M059J (cell line): Measurements from ENCODE around the gene ATAD3C. TPM values are rescaled to one million over a fixed set of nuclear protein-coding genes. Genes with fewer than 3 reads are reported as not detected.
"Not testable (repeated sequence)": the region's sequence is repeated elsewhere in the genome, so short reads cannot be mapped to it uniquely, and the experiment has no call there.

Source experiments
- DNase-seq: peaks from one replicate; pipeline ENCODE4 v3.0.0-alpha.2; 2012; ENCODE audit warnings: low read depth
- total RNA-seq: library from RNA; depleted of rRNA; stranded (reverse); fragments of >200 nt; shearing (Covaris generic); gene quantifications from 2 replicates; pipeline ENCODE4 v1.2.3, GENCODE V29; 2014; rRNA removed

Gene ATAD3C, protein sequence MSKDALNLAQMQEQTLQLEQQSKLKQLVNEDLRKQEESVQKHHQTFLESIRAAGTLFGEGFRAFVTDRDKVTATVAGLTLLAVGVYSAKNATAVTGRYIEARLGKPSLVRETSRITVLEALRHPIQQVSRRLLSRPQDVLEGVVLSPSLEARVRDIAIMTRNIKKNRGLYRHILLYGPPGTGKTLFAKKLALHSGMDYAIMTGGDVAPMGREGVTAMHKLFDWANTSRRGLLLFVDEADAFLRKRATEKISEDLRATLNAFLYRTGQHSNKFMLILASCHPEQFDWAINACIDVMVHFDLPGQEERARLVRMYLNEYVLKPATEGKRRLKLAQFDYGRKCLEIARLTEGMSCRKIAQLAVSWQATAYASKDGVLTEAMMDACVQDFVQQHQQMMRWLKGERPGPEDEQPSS
- total RNA-seq = not detected in 2 replicates

DNA sequence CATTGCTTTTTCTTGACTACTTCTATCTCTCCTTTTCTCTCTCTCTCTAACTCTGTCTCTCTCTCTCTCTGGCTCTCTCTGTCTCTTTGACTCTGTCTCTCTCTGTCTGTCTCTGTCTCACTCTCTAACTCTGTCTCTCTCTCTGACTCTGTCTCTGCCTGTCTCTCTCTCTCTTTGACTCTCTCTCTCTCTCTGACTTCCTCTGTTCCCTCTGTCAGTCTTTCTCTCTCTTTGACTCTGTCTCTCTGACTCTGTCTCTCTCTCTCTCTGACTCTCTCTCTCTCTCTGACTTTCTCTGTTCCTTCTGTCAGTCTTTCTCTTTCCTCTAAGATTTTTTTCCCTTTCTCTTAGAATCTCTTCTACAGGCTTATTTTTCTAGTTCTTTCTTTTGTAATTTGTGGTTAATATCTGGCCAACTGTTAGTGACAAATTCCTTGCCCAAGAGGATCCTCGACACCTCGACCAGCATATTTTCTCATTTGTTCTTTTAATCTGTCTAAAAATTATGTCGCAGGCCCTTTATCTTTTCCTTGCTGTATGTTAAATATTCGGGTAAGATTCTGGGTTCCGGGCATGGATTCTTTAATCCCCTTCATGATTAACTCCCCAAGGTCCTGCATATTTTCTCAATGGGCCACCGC is at the start of gene ATAD3C:
Gene ATAD3C (plus strand): TSS at position 591 of the 641 bp plus-strand sequence. CDS start 995 bp downstream, outside the sequence.
- DNase-seq = no peak

DNA sequence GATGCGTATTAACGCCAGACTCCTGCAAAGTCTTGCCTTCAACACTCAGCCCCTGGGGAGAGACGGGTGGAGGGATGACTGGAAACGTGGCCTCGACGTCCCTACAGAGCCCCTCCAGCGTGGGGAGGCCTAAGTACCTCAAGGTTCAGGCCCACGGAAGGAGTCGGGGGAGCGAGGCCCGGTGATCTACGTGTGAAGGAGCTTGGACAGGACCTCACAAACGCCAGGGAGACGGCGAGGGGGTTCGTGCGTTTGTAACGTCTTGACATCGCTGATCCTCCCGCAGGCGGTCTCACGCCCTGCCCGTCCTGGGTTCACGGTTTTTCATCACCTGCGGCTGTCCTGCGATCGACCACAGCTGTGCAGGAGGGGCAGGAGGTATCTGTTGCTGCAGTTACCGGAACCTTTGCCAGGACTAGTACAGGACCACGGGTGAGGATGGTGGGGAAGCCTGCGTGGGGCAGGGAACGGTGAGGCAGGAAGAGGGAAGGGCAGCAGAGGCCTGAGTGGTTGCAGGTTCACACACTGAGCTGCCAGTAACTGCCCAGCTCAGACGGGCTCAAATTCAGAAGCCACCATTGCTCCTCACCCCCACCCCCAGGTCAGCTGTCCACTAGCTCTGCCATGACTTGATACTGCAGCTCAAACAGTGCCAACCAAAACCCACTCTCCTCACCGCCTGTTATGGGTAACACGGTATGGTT is 49.5 kb upstream of the ATAD3C start:
- DNase-seq = peak; percentile 33

DNA sequence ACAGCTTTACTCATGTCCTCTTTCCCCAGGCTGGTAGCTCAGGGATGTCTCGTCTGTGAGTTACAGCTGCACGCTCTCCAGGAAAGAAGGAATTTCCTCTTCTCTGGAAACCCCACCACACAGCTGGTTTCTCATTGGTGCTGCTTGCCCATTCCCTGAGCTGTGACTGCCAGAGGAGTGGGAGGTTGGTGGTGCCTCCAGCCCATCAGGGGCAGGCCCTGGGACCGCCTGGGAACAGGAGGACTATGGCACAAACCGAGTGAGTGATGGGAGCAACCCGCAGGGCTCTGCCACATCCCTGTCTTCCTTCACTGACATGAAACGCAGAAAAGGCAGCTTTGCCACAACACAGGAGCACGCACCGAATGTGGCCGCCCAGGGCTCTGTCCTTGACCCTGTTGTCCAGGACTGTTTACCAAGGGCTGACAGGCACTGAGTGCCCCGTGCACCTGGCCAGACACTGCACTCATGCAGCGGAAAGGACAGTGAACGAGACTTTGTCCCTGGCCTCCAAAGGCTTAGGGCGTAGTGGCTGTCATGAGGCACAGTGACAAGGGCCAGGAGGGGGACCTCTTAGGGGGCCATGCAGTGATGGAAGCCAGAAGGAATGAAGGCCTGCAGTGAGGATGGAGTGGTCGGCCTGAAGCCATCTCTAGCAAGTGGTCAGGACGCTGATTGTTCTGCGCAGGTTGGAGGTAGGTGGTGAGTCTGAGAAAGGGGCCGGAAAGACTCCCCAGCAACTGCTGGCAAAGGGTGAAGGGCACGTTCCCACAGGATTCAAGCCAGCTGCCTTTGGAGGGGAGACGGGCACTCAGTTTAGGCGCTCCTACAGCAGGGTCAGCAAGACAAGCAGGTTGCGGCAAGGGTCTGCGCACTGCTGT is 48.7 kb upstream of the ATAD3C start:
- no peak for DNase-seq

DNA sequence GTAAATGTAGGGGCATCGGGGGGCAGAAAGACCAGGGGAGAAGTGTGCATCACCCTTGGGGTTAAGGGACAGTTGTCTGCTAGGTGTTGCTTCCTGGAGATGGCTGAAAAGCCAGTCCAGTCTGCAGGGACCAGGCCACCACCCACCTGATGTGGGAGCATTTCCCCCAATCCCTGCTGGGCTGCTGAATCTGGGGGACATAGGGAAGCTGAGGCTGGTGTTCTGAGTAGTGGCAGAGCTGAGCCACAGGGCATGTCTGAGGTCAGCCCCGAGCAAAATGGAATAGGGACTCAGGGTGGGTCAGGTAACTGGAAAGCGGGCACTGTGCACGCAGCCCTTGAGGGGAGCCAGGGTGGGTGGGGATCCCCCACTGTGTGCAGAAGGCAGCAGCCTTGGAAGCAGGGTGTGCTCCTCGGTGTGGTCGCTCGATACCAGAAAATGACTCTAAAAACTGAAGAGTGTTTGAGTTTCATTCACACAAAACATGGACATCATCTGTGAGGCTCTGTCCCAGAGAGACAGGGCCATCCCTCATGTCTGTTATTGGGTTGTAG is 48.0 kb upstream of the ATAD3C start:
- DNase-seq = no peak

DNA sequence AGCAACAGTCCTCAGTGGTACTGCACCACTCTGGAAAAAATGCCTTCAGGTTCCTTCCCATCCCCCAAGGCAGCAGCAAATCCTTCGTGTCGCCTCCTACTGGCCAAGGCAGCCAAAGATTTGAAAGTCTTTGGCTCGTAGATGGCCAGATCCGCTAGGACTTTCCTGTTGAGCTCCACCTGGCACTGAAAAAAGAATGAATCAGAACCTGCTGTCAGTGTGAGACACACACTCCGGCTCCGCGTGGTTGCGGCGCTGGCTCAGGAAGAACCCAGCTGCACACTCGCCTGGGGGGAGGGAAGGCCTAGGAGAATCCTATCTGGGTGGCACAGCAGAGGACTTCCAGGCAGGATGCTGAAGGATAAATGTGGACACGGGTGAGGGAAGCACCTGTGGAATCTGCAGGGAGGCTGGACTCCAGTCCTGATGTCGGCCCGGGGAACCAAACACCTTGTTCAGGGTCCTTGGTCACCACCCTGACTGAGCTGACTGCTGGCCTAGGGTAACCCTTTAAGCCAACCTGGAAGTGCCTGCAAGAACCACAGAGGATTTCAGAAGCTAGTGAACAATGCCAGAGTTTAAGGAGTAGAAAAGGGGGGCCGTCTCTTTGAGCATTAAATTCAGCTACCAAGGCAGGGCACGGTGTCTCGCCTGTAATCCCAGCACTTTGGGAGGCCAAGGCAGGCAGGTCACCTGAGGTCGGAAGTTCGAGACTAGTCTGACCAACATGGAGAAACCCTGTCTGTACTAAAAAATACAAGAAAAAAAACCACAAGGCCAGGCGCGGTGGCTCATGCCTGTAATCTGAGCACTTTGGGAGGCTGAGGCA is 47.2 kb upstream of the ATAD3C start:
- peak; percentile 63 for DNase-seq

DNA sequence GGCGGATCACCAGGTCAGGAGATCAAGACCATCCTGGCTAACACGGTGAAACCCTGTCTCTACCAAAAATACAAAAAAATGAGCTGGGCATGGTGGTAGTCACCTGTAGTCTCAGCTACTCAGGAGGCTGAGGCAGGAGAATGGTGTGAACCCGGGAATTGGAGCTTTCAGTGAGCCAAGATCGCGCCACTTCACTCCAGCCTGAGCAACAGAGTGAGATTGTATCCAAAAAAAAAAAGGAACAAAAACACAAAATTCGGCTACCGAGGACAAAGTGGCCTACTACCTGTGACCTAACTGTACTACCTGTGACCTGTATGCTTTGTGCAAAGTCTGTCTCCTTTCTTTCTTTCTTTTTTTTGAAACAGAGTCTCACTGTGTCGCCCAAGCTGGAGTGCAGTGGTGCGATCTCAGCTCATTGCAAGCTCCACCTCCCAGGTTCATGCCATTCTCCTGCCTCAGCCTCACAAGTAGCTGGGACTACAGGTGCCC is 46.5 kb upstream of the ATAD3C start:
- DNase-seq = not testable (repeated sequence)

DNA sequence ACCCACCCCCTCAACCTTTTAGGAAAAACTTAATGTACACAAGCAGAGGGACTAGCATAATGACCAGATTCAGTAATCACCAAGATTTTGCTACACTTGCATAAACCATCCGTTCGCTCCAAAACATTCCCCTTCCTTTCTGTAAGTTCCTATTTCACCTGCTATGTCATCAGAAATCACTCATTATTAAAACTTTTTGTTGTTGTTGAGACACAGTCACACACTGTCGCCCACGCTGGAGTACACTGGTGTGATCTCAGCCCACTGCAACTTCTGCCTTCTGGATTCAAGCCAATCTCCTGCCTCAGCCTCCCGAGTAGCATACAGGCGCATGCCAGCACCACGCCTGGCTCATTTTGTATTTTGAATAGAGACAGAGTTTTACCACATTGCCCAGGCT is 45.8 kb upstream of the ATAD3C start:
- DNase-seq = no peak

DNA sequence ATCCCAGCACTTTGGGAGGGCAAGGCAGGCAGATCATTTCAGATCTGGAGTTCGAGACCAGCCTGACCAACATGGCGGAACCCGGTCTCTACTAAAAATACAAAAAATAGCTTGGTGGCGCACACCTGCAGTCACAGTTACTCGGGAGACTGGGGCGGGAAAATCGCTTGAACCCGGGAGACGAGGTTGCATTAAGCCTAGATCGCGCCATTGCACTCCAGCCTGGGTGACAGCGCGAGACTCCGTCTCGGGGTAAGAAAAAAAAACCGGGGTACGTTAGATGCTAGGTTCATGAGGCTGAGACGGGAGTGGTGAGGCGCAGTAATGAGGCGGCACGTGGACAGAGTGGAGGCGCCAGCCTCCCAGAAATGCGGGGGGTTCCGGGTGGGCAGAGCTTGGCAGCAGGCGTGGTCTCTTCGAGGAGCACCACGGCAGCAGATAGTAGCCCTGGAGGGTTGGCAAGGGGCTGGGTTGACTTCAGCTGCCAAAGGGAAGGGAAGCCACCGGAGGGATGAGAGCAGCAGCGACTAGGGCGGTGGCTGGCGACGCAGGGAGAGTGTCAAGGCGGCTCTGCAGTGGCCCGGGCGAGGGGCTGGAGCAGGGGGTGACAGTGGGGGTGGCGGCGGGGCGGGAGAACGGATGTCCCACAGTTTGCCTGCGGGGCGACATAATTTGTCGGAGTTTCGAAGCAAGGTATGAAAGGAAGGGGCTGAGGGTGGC is 43.2 kb upstream of the ATAD3C start:
- DNase-seq = no peak

DNA sequence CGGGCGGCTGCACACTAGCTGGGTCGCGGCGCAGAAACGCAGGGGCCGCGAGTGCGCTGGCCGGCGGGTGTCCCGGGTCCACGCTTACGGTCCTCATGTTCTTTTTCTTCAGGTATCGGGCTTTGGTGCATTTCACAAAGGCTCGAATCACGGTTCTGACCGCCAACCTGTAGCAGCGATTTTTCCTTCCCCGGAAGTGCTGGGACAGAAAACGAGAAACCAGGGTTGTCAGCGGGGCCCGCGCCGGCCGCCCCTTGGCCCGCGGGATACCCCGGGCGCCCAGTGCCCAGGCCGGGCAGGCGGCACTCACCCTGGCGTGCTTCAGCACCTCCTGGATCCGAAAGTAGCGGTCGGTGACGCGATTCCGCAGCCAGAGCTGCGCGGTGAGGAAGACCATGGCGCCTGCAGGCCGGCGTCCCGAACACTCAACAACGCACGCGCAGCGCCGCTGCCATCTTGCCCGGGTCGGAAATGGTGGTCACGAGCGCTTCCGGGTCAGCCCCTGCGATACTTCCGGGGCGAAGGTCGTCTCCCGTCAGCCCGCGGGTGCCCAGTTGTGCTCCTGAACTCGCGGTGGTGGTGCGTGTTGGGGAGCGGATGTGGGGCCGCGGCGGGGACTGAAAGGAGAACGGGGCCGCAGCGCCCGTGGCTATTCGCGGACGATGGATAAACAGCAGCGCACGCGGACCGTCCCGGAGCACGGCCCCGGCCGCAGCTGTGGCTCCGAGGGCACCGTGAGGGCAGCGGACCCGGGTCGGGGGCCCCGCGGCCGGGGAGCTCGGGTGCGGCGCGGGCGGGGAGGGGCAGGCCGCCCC is 42.5 kb upstream of the ATAD3C start, which contains the start of gene MRPL20:
Gene MRPL20 (minus strand): TSS at position 473 of the 815 bp plus-strand sequence. CDS start 76 bp downstream, at position 397.
- DNase-seq = peak; percentile 91

DNA sequence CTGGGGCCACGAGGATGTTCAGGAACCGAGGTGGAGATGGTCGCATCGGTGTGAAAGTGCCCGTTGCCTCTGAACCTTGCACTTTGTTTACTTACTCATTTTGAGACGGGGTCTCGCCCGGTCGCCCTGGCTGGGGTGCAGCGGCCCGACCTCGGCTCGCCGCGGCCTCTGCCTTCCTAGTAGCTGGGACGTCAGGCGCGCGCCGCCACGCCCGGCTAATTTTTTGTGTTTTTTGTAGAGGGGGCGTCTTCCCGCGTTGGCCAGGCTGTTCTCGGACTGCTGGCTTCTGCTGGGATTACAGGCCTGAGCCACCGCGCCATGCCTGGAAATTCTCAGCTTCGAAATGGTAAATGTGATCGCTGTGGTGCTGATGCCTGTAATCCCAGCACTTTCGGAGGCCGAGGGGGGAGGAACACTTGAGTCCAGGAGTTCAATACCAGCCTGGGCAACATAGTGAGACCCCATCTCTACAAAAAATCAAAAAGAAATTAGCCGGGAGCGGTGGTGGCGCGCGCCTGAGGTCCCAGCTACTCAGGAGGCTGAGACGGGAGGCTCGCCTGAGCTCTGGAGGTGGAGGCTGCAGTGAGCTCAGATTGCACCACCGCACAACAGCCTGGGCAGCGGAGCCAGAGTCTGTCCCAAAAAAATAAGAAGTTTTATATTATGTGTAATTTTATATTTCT is 41.7 kb upstream of the ATAD3C start:
- DNase-seq = peak; percentile 36

DNA sequence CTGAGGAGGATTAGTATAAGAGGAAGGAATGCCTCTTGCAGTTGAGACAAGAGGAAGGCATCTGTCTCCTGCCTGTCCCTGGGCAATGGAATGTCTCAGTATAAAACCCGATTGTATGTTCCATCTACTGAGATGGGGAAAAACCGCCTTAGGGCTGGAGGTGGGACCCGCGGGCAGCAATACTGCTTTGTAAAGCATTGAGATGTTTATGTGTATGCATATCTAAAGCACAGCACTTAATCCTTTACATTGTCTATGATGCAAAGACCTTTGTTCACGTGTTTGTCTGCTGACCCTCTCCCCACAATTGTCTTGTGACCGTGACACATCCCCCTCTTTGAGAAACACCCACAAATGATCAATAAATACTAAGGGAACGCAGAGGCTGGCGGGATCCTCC is 39.3 kb upstream of the ATAD3C start:
- DNase-seq = not testable (repeated sequence)

DNA sequence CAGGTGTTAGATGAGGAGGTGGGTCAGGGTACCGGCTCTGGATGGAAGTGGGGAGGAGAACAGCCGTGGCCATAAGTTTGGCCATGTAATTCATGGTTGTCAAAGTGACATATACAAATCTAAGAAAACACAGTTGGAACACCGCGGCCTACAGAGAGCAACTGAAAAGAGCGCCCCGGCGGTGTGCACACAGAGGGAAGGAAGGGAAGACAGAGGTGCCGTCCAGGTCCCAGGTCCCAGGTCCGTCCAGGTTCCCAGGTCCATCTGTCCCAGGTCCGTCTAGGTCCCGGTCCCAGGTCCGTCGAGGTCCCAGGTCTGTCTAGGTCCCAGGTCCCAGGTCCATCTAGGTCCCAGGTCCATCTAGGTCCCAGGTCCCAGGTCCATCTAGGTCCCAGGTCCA is 37.9 kb upstream of the ATAD3C start:
- DNase-seq = no peak

DNA sequence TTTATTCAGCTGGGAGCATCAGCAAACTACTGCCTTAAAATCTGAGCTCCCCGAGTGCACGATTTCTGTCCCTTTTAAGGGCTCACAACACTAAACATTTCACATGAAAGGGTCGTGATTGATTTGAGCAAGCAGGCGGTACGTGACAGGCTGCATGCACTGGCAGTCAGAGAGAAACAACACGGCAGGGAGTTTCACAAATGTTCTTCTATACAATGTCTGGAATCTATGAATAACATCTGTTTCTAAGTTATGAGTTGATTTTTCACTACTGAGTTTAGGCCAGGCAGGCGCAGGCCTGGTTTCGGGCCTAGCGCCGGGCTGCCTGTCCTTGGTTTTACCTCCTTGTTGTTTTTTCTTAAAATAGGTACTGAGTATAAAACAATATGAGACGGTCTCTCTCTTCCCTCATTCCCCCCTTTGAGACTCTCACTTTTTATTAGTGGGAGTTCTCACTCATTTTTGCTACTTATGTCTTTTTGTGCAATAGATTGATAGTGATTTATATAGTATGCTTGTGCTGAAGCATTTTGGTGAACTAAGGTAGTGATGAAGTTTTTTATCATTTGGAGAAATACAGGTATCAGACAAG is 37.1 kb upstream of the ATAD3C start:
- DNase-seq = not testable (repeated sequence)

DNA sequence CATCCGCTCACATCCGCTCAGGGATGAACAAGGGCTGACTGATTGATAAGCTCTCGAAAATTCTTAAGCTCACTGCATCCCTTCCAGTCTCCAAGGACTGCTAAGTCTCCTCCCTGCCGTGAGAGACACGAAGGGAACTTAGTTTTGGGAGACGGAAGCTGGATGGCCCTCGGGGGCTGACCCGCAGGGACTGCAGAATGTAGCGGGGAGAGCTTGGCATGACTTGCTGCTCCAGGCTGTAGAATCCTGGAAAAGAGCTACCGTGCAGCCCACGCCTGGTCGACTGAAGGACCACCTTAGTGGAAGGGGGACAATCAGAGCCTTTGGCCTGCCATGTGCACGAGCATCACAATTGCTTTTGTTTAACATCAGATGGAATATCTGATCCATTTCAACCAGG is 33.7 kb upstream of the ATAD3C start:
- DNase-seq = peak; percentile 29

DNA sequence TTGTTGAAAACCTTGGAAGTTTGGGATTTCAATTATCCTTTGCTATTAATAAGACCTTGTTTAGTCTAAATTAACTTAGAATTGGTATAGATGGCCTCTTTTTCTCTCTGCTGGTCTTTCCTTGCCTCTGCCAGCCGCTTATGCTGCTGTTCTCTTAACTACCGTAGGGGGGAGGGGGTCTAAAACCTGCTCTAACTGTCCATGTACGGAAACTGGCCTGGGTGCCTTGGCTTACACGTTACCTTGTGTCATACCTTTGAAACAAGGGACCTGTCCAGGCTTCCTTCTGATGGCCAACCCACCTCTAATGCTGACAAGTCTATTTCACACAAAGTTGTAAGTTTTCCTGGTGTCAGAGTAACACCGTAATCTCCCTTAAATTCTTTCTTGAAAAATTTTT is 32.1 kb upstream of the ATAD3C start:
- DNase-seq = not testable (repeated sequence)

DNA sequence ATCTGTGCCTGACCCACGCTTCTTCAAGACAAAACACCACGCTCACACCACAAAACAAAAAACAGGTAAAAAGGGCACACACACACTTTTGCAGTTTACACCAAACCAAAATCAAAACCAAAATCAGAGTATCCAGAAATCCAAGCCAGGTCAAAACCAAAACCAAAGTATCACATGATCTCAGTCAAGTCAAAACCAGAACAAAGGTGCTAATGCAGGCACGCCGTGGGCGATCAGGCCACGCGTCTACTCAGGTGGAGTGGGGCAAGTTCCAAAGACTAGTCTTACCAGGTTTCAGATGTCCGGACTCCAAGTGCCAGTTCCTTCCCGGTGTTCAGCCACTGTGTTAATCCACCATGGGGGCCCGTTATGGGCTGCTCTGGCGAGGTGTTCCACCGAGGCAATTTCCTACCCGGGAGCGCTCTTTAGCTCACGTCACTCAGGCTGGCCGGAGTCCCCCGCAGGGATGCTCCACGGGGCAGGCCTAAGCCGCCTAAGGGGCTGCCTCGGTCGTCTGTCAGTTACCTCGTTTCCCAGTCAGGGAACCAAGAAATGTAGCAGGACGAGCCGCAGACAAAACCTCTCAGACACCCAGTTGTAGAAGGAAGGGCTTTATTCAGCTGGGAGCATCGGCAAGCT is 31.5 kb upstream of the ATAD3C start:
- DNase-seq = not testable (repeated sequence)
